RWPE2 (cell line): ENCODE measurements around the gene IFT172.
A peak's percentile ranks its signal among the peaks of the same experiment; 100 is the strongest.

Experiments
- ATAC-seq: fragments of 200-7000 bp; cut with Tn5 transposase; 3 replicates; pipeline ENCODE4 v1.9.1; 2021; ENCODE audit warnings: low read depth
- DNase-seq: peaks from one replicate; pipeline ENCODE4 v3.0.0-alpha.2; 2020; ENCODE audit warnings: low spot score
- H3K27ac ChIP-seq: fragments of 450-650 bp; 2 replicates; pipeline ENCODE4 v1.5.1; 2017; ENCODE audit warnings: mild to moderate bottlenecking; ENCODE audit not compliant: poor library complexity, severe bottlenecking
- H3K27me3 ChIP-seq: fragments of 250-450 bp; sonication (Bioruptor Pico); 2 replicates; pipeline ENCODE4 v1.5.1; 2021; ENCODE audit warnings: mild to moderate bottlenecking, moderate library complexity; ENCODE audit not compliant: insufficient read depth, poor library complexity, severe bottlenecking
- H3K36me3 ChIP-seq: fragments of 250-450 bp; sonication (Bioruptor Pico); 2 replicates; pipeline ENCODE4 v1.5.1; 2020; ENCODE audit warnings: low read depth, mild to moderate bottlenecking, moderate library complexity
- H3K4me1 ChIP-seq: fragments of 250-450 bp; sonication (Bioruptor Pico); 2 replicates; pipeline ENCODE4 v1.5.1; 2021; ENCODE audit warnings: mild to moderate bottlenecking, moderate library complexity; ENCODE audit not compliant: insufficient read depth, poor library complexity, severe bottlenecking
- H3K4me3 ChIP-seq: fragments of 250-450 bp; sonication (Bioruptor Pico); 2 replicates; pipeline ENCODE4 v1.5.1; 2021; ENCODE audit warnings: mild to moderate bottlenecking, moderate library complexity; ENCODE audit not compliant: severe bottlenecking
- H3K9me3 ChIP-seq: fragments of 250-450 bp; sonication (Bioruptor Pico); 2 replicates; pipeline ENCODE4 v1.5.1; 2021; ENCODE audit warnings: mild to moderate bottlenecking, moderate library complexity; ENCODE audit not compliant: severe bottlenecking
- CTCF ChIP-seq: fragments of 450-650 bp; IDR thresholded peaks from one replicate; pipeline ENCODE4 v1.5.1; 2017; ENCODE audit warnings: mild to moderate bottlenecking, moderate library complexity; ENCODE audit not compliant: poor library complexity, severe bottlenecking

Gene IFT172

GRCh38 chr2:27451095-27451494 lies 38.4 kb downstream of the IFT172 start:
- DNase-seq: no peak
- Histone ChIP-seq H3K36me3 (peaks cover 20% of the 10 kb centered on the region), H3K4me1 (peaks cover 5% of the 10 kb centered on the region), H3K4me3 (no peak overlapping the region), H3K9me3 (no peaks in the 10 kb centered on the region), H3K27me3 (no peaks in the 10 kb centered on the region), H3K27ac (no peak overlapping the region)
- no peak for TF ChIP-seq CTCF
- ATAC-seq: no peak

- H3K9me3 ChIP-seq: no peaks in the 10 kb centered on the region
- H3K4me1 ChIP-seq: peaks cover 11% of the 10 kb centered on the region
- no peak for ATAC-seq
- no peak overlapping the region for H3K27ac ChIP-seq
- H3K4me3 ChIP-seq: no peak overlapping the region
- DNase-seq: no peak
- no peak for TF ChIP-seq CTCF
- H3K36me3 ChIP-seq: peaks cover 18% of the 10 kb centered on the region
- H3K27me3 ChIP-seq: no peaks in the 10 kb centered on the region
These were observed 41.2 kb downstream of the IFT172 start for GRCh38 chr2:27448381-27448780.

GRCh38 chr2:27446057-27446456 lies 43.5 kb downstream of the IFT172 start:
- peak; percentile 65 for ATAC-seq
- peaks cover 11% of the 10 kb centered on the region for H3K4me1 ChIP-seq
- no peak for TF ChIP-seq CTCF
- H3K4me3 ChIP-seq: no peak overlapping the region
- no peaks in the 10 kb centered on the region for H3K27me3 ChIP-seq
- peak overlapping the region; percentile 54 for H3K27ac ChIP-seq
- peaks cover 30% of the 10 kb centered on the region for H3K36me3 ChIP-seq
- DNase-seq: no peak
- no peaks in the 10 kb centered on the region for H3K9me3 ChIP-seq

GRCh38 chr2:27445615-27446014 lies 43.9 kb downstream of the IFT172 start:
- no peak for DNase-seq
- Histone ChIP-seq H3K36me3 (peaks cover 34% of the 10 kb centered on the region), H3K27me3 (no peaks in the 10 kb centered on the region), H3K27ac (peak overlapping the region; percentile 54), H3K9me3 (no peaks in the 10 kb centered on the region), H3K4me3 (no peak overlapping the region), H3K4me1 (peaks cover 11% of the 10 kb centered on the region)
- TF ChIP-seq CTCF: no peak
- no peak for ATAC-seq

- DNase-seq: no peak
- no peak for ATAC-seq
- Histone ChIP-seq H3K4me1 (peaks cover 11% of the 10 kb centered on the region), H3K27me3 (no peaks in the 10 kb centered on the region), H3K9me3 (no peaks in the 10 kb centered on the region), H3K27ac (peak overlapping the region; percentile 54), H3K4me3 (no peak overlapping the region), H3K36me3 (peaks cover 35% of the 10 kb centered on the region)
- TF ChIP-seq CTCF: no peak
These were observed 44.4 kb downstream of the IFT172 start for GRCh38 chr2:27445155-27445554.
